Neural crest cell (in vitro differentiated cells): ENCODE measurements around the gene ELAVL1. TPM values are rescaled to one million over a fixed set of nuclear protein-coding genes. Genes with fewer than 3 reads are reported as not detected.

Experiments used
- DNase-seq: peaks from one replicate; pipeline ENCODE4 v3.0.0; 2021; ENCODE audit warnings: low read depth, mixed read lengths, low spot score
- H3K27ac Mint-ChIP-seq: one replicate; pipeline ENCODE4 v1.8.0; 2021; ENCODE audit warnings: mild to moderate bottlenecking, mixed read lengths; ENCODE audit not compliant: unreplicated experiment
- H3K27me3 Mint-ChIP-seq: 2 replicates; pipeline ENCODE4 v1.8.0; 2021; ENCODE audit warnings: low read depth, mild to moderate bottlenecking, mixed read lengths
- H3K36me3 Mint-ChIP-seq: 2 replicates; pipeline ENCODE4 v1.8.0; 2021; ENCODE audit warnings: low read depth, mild to moderate bottlenecking, mixed read lengths
- H3K4me1 Mint-ChIP-seq: 2 replicates; pipeline ENCODE4 v1.8.0; 2021; ENCODE audit warnings: mixed read lengths
- H3K4me3 Mint-ChIP-seq: one replicate; pipeline ENCODE4 v1.8.0; 2021; ENCODE audit warnings: mild to moderate bottlenecking, mixed read lengths
- H3K9me3 Mint-ChIP-seq: 2 replicates; pipeline ENCODE4 v1.8.0; 2021; ENCODE audit warnings: mixed read lengths
- CTCF ChIP-seq: fragments of 200-600 bp; sonication (generic); conservative IDR thresholded peaks from 2 replicates; pipeline ENCODE4 v1.5.0; 2021; ENCODE audit warnings: antibody characterized with exemption, mild to moderate bottlenecking
- total RNA-seq: library from RNA; stranded (reverse); gene quantifications from 2 replicates; pipeline ENCODE4 v1.2.1, GENCODE V29; 2021

Gene ELAVL1
- total RNA-seq, 1 donor from 2014 or later, result 209 TPM

- no peak for DNase-seq
- no peak for TF ChIP-seq CTCF
- peak overlapping the region; percentile 43 for H3K27ac Mint-ChIP-seq
- peaks cover 10% of the 10 kb centered on the region for H3K36me3 Mint-ChIP-seq
- H3K4me1 Mint-ChIP-seq, result peaks cover 4% of the 10 kb centered on the region
- H3K9me3 Mint-ChIP-seq, result no peaks in the 10 kb centered on the region
- no peaks in the 10 kb centered on the region for H3K27me3 Mint-ChIP-seq
- H3K4me3 Mint-ChIP-seq, result no peak overlapping the region
Measured at GRCh38 chr19:7968008-7968795, 37.2 kb downstream of the ELAVL1 start.

GRCh38 chr19:7965921-7966665 lies 39.3 kb downstream of the ELAVL1 start:
- Mint-ChIP-seq H3K27ac (no peak overlapping the region), H3K27me3 (no peaks in the 10 kb centered on the region), H3K4me3 (no peak overlapping the region), H3K4me1 (peaks cover 4% of the 10 kb centered on the region), H3K36me3 (peaks cover 10% of the 10 kb centered on the region), H3K9me3 (no peaks in the 10 kb centered on the region)
- TF ChIP-seq CTCF, result no peak
- no peak for DNase-seq

- Mint-ChIP-seq H3K4me3 (no peak overlapping the region), H3K4me1 (peaks cover 4% of the 10 kb centered on the region), H3K36me3 (peaks cover 6% of the 10 kb centered on the region), H3K27ac (no peak overlapping the region), H3K27me3 (no peaks in the 10 kb centered on the region), H3K9me3 (no peaks in the 10 kb centered on the region)
- no peak for DNase-seq
- TF ChIP-seq CTCF, result no peak
Measured at GRCh38 chr19:7965259-7965841, 40.1 kb downstream of the ELAVL1 start.

- H3K4me1 Mint-ChIP-seq, result no peaks in the 10 kb centered on the region
- peaks cover 6% of the 10 kb centered on the region for H3K36me3 Mint-ChIP-seq
- no peak overlapping the region for H3K4me3 Mint-ChIP-seq
- no peak for DNase-seq
- no peaks in the 10 kb centered on the region for H3K9me3 Mint-ChIP-seq
- H3K27ac Mint-ChIP-seq, result no peak overlapping the region
- TF ChIP-seq CTCF, result no peak
- H3K27me3 Mint-ChIP-seq, result no peaks in the 10 kb centered on the region
Measured at GRCh38 chr19:7963566-7963965, 41.9 kb downstream of the ELAVL1 start.

GRCh38 chr19:7962644-7963268 lies 42.7 kb downstream of the ELAVL1 start:
- DNase-seq, result no peak
- peak overlapping the region; percentile 38 for H3K27ac Mint-ChIP-seq
- no peak for TF ChIP-seq CTCF
- H3K36me3 Mint-ChIP-seq, result peaks cover 8% of the 10 kb centered on the region
- H3K4me3 Mint-ChIP-seq, result no peak overlapping the region
- H3K4me1 Mint-ChIP-seq, result no peaks in the 10 kb centered on the region
- no peaks in the 10 kb centered on the region for H3K27me3 Mint-ChIP-seq
- no peaks in the 10 kb centered on the region for H3K9me3 Mint-ChIP-seq
